OCI-LY7 (cell line): ENCODE data around the gene TTC24. TPM values are rescaled to one million over a fixed set of nuclear protein-coding genes. Genes with fewer than 3 reads are reported as not detected.
A peak's percentile ranks its signal among the peaks of the same experiment; 100 is the strongest.

Experiments
- BruUV-seq: library from RNA; stranded (reverse); fragments of 400-500 nt; replicated peaks from 2 replicates; lab custom pipeline; 2021; lab: Mats Ljungman, UMichigan
- CTCF ChIA-PET: fragments of 300-600 bp; sonication (Branson Sonifier 250); formaldehyde crosslinking; loops from one replicate; lab custom pipeline; 2022; ENCODE audit warnings: antibody characterized with exemption; ENCODE audit not compliant: unreplicated experiment; lab: Charles Lee
- POLR2A ChIA-PET: fragments of 300-600 bp; sonication (Branson Sonifier 250); formaldehyde crosslinking; loops from one replicate; lab custom pipeline; 2022; ENCODE audit warnings: antibody characterized with exemption; lab: Charles Lee
- DNase-seq: peaks from one replicate; pipeline ENCODE4 v3.0.0-alpha.2; 2015; ENCODE audit warnings: low spot score
- H2AFZ ChIP-seq: fragments of 200-600 bp; sonication (generic), shearing (Covaris generic); 2 replicates; pipeline ENCODE4 v1.6.1; 2014; ENCODE audit warnings: mild to moderate bottlenecking, antibody characterized with exemption, low read length, moderate library complexity
- H3K27ac ChIP-seq: fragments of 200-600 bp; sonication (generic); 2 replicates; pipeline ENCODE4 v1.5.1; 2014; ENCODE audit warnings: mixed run types, low read depth, mild to moderate bottlenecking, moderate library complexity, low read length, inconsistent platforms; ENCODE audit not compliant: poor library complexity, severe bottlenecking
- H3K36me3 ChIP-seq: fragments of 200-600 bp; sonication (generic); 2 replicates; pipeline ENCODE4 v1.6.1; 2014; ENCODE audit warnings: mild to moderate bottlenecking, antibody characterized with exemption, low read length, moderate library complexity, mixed read lengths; ENCODE audit not compliant: insufficient read depth
- H3K4me1 ChIP-seq: fragments of 200-600 bp; sonication (generic); 2 replicates; pipeline ENCODE4 v1.5.1; 2014; ENCODE audit warnings: mild to moderate bottlenecking, low read length; ENCODE audit not compliant: insufficient read depth, poor library complexity, severe bottlenecking
- H3K4me2 ChIP-seq: fragments of 200-600 bp; sonication (generic); 2 replicates; pipeline ENCODE4 v1.6.1; 2014; ENCODE audit warnings: mild to moderate bottlenecking, low read length
- H3K4me3 ChIP-seq: fragments of 200-600 bp; sonication (generic); 2 replicates; pipeline ENCODE4 v1.5.1; 2014; ENCODE audit warnings: mild to moderate bottlenecking, low read depth, low read length; ENCODE audit not compliant: poor library complexity, severe bottlenecking
- H3K79me2 ChIP-seq: fragments of 200-600 bp; sonication (generic); 2 replicates; pipeline ENCODE4 v1.6.1; 2016; ENCODE audit warnings: low read depth, mild to moderate bottlenecking, low read length, moderate library complexity, mixed read lengths; ENCODE audit not compliant: insufficient read depth
- H3K9me2 ChIP-seq: fragments of 200-600 bp; sonication (generic); 2 replicates; pipeline ENCODE4 v1.6.1; 2016; ENCODE audit warnings: mild to moderate bottlenecking, low read length, mixed read lengths; ENCODE audit not compliant: insufficient read depth
- H3K9me3 ChIP-seq: fragments of 200-600 bp; sonication (generic); 2 replicates; pipeline ENCODE4 v1.6.1; 2014; ENCODE audit warnings: mild to moderate bottlenecking, mixed run types, low read length, mixed read lengths
- H4K20me1 ChIP-seq: fragments of 200-600 bp; sonication (generic); 2 replicates; pipeline ENCODE4 v1.6.1; 2014; ENCODE audit warnings: mild to moderate bottlenecking, antibody characterized with exemption, low read length, moderate library complexity, mixed read lengths; ENCODE audit not compliant: insufficient read depth
- CTCF ChIP-seq: fragments of 200-600 bp; sonication (generic); conservative IDR thresholded peaks from 2 replicates; pipeline ENCODE4 v1.5.1; 2014; ENCODE audit warnings: mild to moderate bottlenecking, antibody characterized with exemption, low read length, moderate library complexity, mixed read lengths
- EZH2phosphoT487 ChIP-seq: fragments of 200-600 bp; sonication (generic); IDR thresholded peaks from 2 replicates; pipeline ENCODE4 v1.6.1; 2018; ENCODE audit warnings: low read depth, borderline replicate concordance, mild to moderate bottlenecking, mixed run types, antibody characterized with exemption, low read length, moderate library complexity, mixed read lengths
- intact Hi-C: fragments of 100-400 bp; cut with micrococcal nuclease; formaldehyde crosslinking; loops from one replicate; pipeline ENCODE4 v1.10.0; 2022; ENCODE audit not compliant: unreplicated experiment
- total RNA-seq, 2 experiments: library from RNA; depleted of rRNA in 1 of 2; stranded (reverse); fragments of >200 nt in 1 of 2; shearing (Covaris generic) in 1 of 2; gene quantifications; 2 replicates each; pipeline ENCODE4 v1.2.3, GENCODE V29; 2014 to 2022

TTC24 gene
- total RNA-seq, 2 experiments from 2014 or later: 2.8 to 11.9 TPM

GRCh38 chr1:156627313-156627880 lies 47.9 kb downstream of the TTC24 start:
- peak; percentile 89 for TF ChIP-seq CTCF
- TF ChIP-seq EZH2phosphoT487: no peak
- POLR2A ChIA-PET: interaction anchor here (0.6 to 1.2 kb wide), 8 partner anchors 18 to 139 kb away, joined by 3 to 8 read pairs (median 4); no protein-coding TSS in a partner anchor

GRCh38 chr1:156629823-156630449 lies 50.4 kb downstream of the TTC24 start:
- H3K36me3 ChIP-seq: no peaks in the 10 kb centered on the region
- H2AFZ ChIP-seq: no peak overlapping the region
- H4K20me1 ChIP-seq: no peaks in the 10 kb centered on the region
- no peaks in the 10 kb centered on the region for H3K9me3 ChIP-seq
- no peaks in the 10 kb centered on the region for H3K79me2 ChIP-seq
- no peak overlapping the region for H3K27ac ChIP-seq
- peaks cover 23% of the 10 kb centered on the region for H3K4me1 ChIP-seq
- no TSS peak for BruUV-seq
- H3K9me2 ChIP-seq: no peaks in the 10 kb centered on the region
- peak; percentile 27 for DNase-seq
- intact Hi-C loops: loop anchor here (5.0 kb wide), 2 partner anchors 97 to 248 kb away; partner anchors contain the start of genes ISG20L2 and METTL25B
- POLR2A ChIA-PET: no interaction called here
- no peak for TF ChIP-seq CTCF
- TF ChIP-seq EZH2phosphoT487: no peak
- CTCF ChIA-PET: interaction anchor here (0.9 kb wide), 1 partner anchor 28 kb away, joined by 4 read pairs; no protein-coding TSS in a partner anchor
- H3K4me2 ChIP-seq: no peak overlapping the region
- no peak overlapping the region for H3K4me3 ChIP-seq

More at GRCh38 chr1:156627313-156627880, 47.9 kb downstream of the TTC24 start:
- Histone ChIP-seq H3K4me2 (peak overlapping the region; percentile 41; the same call in 1 of the 2 replicates), H3K27ac (peak overlapping the region; percentile 32), H4K20me1 (no peaks in the 10 kb centered on the region), H2AFZ (no peak overlapping the region; the same call in 1 of the 2 replicates), H3K9me2 (no peaks in the 10 kb centered on the region), H3K4me3 (no peak overlapping the region), H3K36me3 (no peaks in the 10 kb centered on the region), H3K4me1 (peaks cover 23% of the 10 kb centered on the region), H3K9me3 (no peaks in the 10 kb centered on the region), H3K79me2 (no peaks in the 10 kb centered on the region)
- BruUV-seq: no TSS peak
- intact Hi-C loops: loop anchor here (1.0 to 5.0 kb wide), 4 partner anchors 30 to 245 kb away; partner anchors contain the start of genes ISG20L2 and METTL25B
- CTCF ChIA-PET: interaction anchor here (0.6 to 1.9 kb wide), 10 partner anchors 9 to 133 kb away, joined by 3 to 12 read pairs (median 4); partner anchors contain the start of gene TTC24
- peak; percentile 84 for DNase-seq
